K562 (cell line): ENCODE measurements around the gene BBS1. TPM values are rescaled to one million over a fixed set of nuclear protein-coding genes. Genes with fewer than 3 reads are reported as not detected.

Experiments used
- CLOCK ChIP-seq: fragments of 250-450 bp; sonication (Bioruptor Pico); IDR thresholded peaks from 2 replicates; pipeline ENCODE4 v1.4.0; 2020; ENCODE audit warnings: mild to moderate bottlenecking, moderate library complexity, borderline replicate concordance
- E2F4 ChIP-seq: sonication (generic); formaldehyde crosslinking; IDR thresholded peaks from 2 replicates; pipeline ENCODE4 v1.8.0; 2022; ENCODE audit warnings: mild to moderate bottlenecking, low read depth, missing genetic modification reagents
- EP300 ChIP-seq: IDR thresholded peaks from 2 replicates; pipeline ENCODE4 v1.6.1; 2012; ENCODE audit warnings: low read length, improper control_type of control experiment
- GABPB1 ChIP-seq: sonication (generic); formaldehyde crosslinking; IDR thresholded peaks from 2 replicates; pipeline ENCODE4 v1.8.0; 2022; ENCODE audit warnings: mild to moderate bottlenecking, missing genetic modification reagents
- GATAD2A ChIP-seq: fragments of 450-650 bp; IDR thresholded peaks from 2 replicates; pipeline ENCODE4 v1.6.1; 2017
- HCFC1 ChIP-seq: IDR thresholded peaks from 2 replicates; pipeline ENCODE4 v1.6.1; 2012; ENCODE audit warnings: low read depth, low read length, improper control_type of control experiment
- JUNB ChIP-seq: fragments of 450-650 bp; formaldehyde crosslinking; conservative IDR thresholded peaks from 2 replicates; pipeline ENCODE4 v1.4.0; 2020; ENCODE audit warnings: mild to moderate bottlenecking
- KAT2B ChIP-seq: IDR thresholded peaks from one replicate; pipeline ENCODE4 v1.6.1; 2012; ENCODE audit warnings: low read depth, mild to moderate bottlenecking, control low read depth, inconsistent platforms, low read length, moderate library complexity
- MAX ChIP-seq: sonication (generic); formaldehyde crosslinking; IDR thresholded peaks from 2 replicates; pipeline ENCODE4 v1.9.0; 2022; ENCODE audit warnings: mild to moderate bottlenecking, missing genetic modification reagents
- MECOM ChIP-seq: fragments of 250-450 bp; sonication (Bioruptor Pico); IDR thresholded peaks from 2 replicates; pipeline ENCODE4 v1.8.0; 2022; ENCODE audit warnings: inconsistent platforms
- REST ChIP-seq, 2 experiments: fragments of 450-650 bp; formaldehyde crosslinking in 1 of 2; IDR thresholded peaks; 2 replicates each; pipeline versions ENCODE4 v1.4.0 to v1.6.1; 2014 to 2020; ENCODE audit warnings: mild to moderate bottlenecking in 2 of 2, borderline replicate concordance in 1 of 2, low read depth in 1 of 2
- SAFB ChIP-seq: fragments of 200-400 bp; formaldehyde crosslinking; IDR thresholded peaks from 2 replicates; pipeline ENCODE4 v1.6.1; 2017; ENCODE audit warnings: low read depth, low read length, borderline replicate concordance
- STAG1 ChIP-seq: sonication (generic); formaldehyde crosslinking; IDR thresholded peaks from 2 replicates; pipeline ENCODE4 v1.5.0; 2020; ENCODE audit warnings: missing genetic modification reagents, borderline replicate concordance
- ZNF551 ChIP-seq: fragments of 250-450 bp; sonication (Bioruptor Pico); IDR thresholded peaks from 2 replicates; pipeline ENCODE4 v1.5.0; 2021; ENCODE audit warnings: mild to moderate bottlenecking, moderate library complexity
- ZNF830 ChIP-seq: fragments of 250-450 bp; sonication (Bioruptor Pico); IDR thresholded peaks from 2 replicates; pipeline ENCODE4 v1.5.0; 2021; ENCODE audit warnings: mild to moderate bottlenecking
- polyA plus RNA-seq, 8 experiments: library from polyadenylated mRNA; depleted of rRNA in 4 of 8; stranded (reverse) in 5 of 8; unstranded in 3 of 8; fragments of >200 nt; fragmentation: Nextera tagmentation in 2 of 8; fragmentation: Illumina TruSeq in 1 of 8; extraction: Ambion mirVana in 2 of 8; extraction: Trizol in 1 of 8; gene quantifications; 2 replicates each; pipeline versions ENCODE4 v1.2.1 to v1.2.3, GENCODE V29; 2011 to 2014; ENCODE audit warnings: inconsistent platforms in 1 of 8, missing spikeins in 1 of 8
- total RNA-seq, 7 experiments: library from RNA; depleted of rRNA in 6 of 7; stranded (reverse); fragments of >200 nt in 6 of 7; fragmentation: Illumina TruSeq in 2 of 7; extraction: Trizol in 2 of 7; gene quantifications; 2 replicates each; pipeline versions ENCODE4 v1.2.1 to v1.2.3, GENCODE V29; 2011 to 2021; ENCODE audit warnings: low replicate concordance in 1 of 7

BBS1 gene
- total and polyA plus RNA-seq, 9 of the 15 experiments (the other 6 are each of a cell fraction or from before 2014, with no cell fraction given), result 9.0 to 19.8 (median 12.1) TPM

- TF ChIP-seq REST (IDR thresholded peaks at IDR 0.05; ENCODE audit: borderline replicate concordance) (no peak), REST (CRISPR knock-in tag; IDR thresholded peaks at IDR 0.05; ENCODE audit: low read depth) (no peak; the same call in 1 of the 2 replicates), CLOCK (no peak), SAFB (peak; percentile 79), JUNB (CRISPR knock-in tag) (no peak), KAT2B (no peak), GATAD2A (0 out of 2 replicates have a peak, but pooled peaks have one; percentile 24), E2F4 (CRISPR knock-in tag) (no peak), STAG1 (CRISPR knock-in tag) (no peak), GABPB1 (0 out of 2 replicates have a peak, but pooled peaks have one; percentile 58), HCFC1 (peak; percentile 45), EP300 (no peak), MAX (CRISPR knock-in tag) (peak; percentile 86), ZNF551 (CRISPR knock-in tag) (no peak), MECOM (CRISPR knock-in tag) (no peak), ZNF830 (CRISPR knock-in tag) (no peak)
Measured at GRCh38 chr11:66545701-66546367, 35.4 kb downstream of the BBS1 start, which contains the start of gene ZDHHC24 (continued).
